Measurements from ENCODE around the gene STAM2.

Gene STAM2

GRCh38 chr2:152067823-152068222 lies 107.7 kb downstream of the STAM2 start:
- DNase-seq = no peak
- no peak for TF ChIP-seq CTCF (IDR thresholded peaks at IDR 0.05)
- no peaks in the 10 kb centered on the region for H3K36me3 Mint-ChIP-seq (ENCODE audit: low read depth)
- H3K27ac Mint-ChIP-seq = no peak overlapping the region
- no peaks in the 10 kb centered on the region for H3K4me1 Mint-ChIP-seq
- H3K4me3 Mint-ChIP-seq = no peak overlapping the region
- peaks cover 4% of the 10 kb centered on the region for H3K27me3 Mint-ChIP-seq (ENCODE audit: low read depth, poor library complexity)
- H3K9me3 Mint-ChIP-seq = no peaks in the 10 kb centered on the region

All from nephron progenitor cell (in vitro differentiated cells).